Measurements from ENCODE around the gene TBC1D8B.

Gene TBC1D8B

DNA sequence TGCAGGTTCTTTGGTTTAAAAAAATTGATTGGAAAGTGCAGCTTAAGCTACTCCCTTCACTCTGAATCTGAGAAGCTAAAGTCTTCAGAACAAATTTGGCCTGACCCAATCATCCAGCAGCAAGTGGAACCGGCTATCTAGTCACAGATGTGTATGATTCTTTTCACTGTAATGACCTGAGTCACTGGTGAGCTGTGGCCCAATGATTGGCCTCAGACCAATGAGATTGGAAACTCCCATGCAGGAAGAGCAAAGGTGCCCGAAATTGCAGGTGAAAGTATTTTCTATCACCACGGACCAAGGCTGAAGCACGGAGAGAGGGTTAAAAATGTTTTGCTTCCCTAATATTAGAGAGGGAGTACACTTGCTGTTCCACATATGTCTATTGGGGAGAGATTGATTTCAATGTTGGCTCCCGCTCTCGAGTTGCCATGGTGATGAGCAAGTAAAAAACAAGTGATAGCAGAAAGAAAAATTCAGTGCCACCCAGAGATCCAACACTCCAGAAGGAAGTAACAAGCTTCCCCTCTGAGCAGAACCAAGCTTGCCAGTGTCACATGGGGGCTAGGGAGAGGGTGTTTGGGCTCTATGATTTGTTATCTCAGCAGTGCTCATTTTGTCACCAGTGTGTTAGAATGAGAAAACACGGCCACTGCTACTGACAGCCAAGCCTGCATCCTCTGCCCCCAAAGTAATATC, 89.4 kb downstream of the TBC1D8B start:
- Histone ChIP-seq H3K9me3 (ENCODE audit: control insufficient read depth, insufficient read depth, low read depth, low read length) (no peaks in the 10 kb centered on the region), H3K4me1 (ENCODE audit: control insufficient read depth, insufficient read depth, low read length) (no peaks in the 10 kb centered on the region; the same call in 1 of the 2 replicates), H3K4me3 (ENCODE audit: low read depth, low read length) (no peak overlapping the region), H3K27ac (ENCODE audit: extremely low read depth, low read depth, low read length) (no peak overlapping the region), H3K36me3 (ENCODE audit: control insufficient read depth in 2 of 2, insufficient read depth in 1 of 2, low read length in 2 of 2) (no peaks in the 10 kb centered on the region)
- no peak for TF ChIP-seq ZNF843 (tag by site-specific recombination; IDR thresholded peaks at IDR 0.05)
- TF ChIP-seq KLF9 (tag by site-specific recombination; IDR thresholded peaks at IDR 0.05; ENCODE audit: low read depth) = no peak
- TF ChIP-seq SP7 (tag by site-specific recombination; IDR thresholded peaks at IDR 0.05) = no peak
- no peak for TF ChIP-seq ZNF530 (tag by site-specific recombination; IDR thresholded peaks at IDR 0.05; ENCODE audit: low read depth)
- TF ChIP-seq, protein P1, sequence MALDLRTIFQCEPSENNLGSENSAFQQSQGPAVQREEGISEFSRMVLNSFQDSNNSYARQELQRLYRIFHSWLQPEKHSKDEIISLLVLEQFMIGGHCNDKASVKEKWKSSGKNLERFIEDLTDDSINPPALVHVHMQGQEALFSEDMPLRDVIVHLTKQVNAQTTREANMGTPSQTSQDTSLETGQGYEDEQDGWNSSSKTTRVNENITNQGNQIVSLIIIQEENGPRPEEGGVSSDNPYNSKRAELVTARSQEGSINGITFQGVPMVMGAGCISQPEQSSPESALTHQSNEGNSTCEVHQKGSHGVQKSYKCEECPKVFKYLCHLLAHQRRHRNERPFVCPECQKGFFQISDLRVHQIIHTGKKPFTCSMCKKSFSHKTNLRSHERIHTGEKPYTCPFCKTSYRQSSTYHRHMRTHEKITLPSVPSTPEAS (tag by site-specific recombination; IDR thresholded peaks at IDR 0.05) = no peak
- TF ChIP-seq ZNF2 (tag by site-specific recombination; IDR thresholded peaks at IDR 0.05) = no peak
- TF ChIP-seq ZBTB8A (tag by site-specific recombination; IDR thresholded peaks at IDR 0.05) = no peak
- no peak for TF ChIP-seq REPIN1 (tag by site-specific recombination; IDR thresholded peaks at IDR 0.05; ENCODE audit: low read depth)
- TF ChIP-seq ZNF350 (tag by site-specific recombination; IDR thresholded peaks at IDR 0.05) = no peak
- no peak for TF ChIP-seq ZNF311 (tag by site-specific recombination; IDR thresholded peaks at IDR 0.05; ENCODE audit: borderline replicate concordance)
- TF ChIP-seq, protein P2, sequence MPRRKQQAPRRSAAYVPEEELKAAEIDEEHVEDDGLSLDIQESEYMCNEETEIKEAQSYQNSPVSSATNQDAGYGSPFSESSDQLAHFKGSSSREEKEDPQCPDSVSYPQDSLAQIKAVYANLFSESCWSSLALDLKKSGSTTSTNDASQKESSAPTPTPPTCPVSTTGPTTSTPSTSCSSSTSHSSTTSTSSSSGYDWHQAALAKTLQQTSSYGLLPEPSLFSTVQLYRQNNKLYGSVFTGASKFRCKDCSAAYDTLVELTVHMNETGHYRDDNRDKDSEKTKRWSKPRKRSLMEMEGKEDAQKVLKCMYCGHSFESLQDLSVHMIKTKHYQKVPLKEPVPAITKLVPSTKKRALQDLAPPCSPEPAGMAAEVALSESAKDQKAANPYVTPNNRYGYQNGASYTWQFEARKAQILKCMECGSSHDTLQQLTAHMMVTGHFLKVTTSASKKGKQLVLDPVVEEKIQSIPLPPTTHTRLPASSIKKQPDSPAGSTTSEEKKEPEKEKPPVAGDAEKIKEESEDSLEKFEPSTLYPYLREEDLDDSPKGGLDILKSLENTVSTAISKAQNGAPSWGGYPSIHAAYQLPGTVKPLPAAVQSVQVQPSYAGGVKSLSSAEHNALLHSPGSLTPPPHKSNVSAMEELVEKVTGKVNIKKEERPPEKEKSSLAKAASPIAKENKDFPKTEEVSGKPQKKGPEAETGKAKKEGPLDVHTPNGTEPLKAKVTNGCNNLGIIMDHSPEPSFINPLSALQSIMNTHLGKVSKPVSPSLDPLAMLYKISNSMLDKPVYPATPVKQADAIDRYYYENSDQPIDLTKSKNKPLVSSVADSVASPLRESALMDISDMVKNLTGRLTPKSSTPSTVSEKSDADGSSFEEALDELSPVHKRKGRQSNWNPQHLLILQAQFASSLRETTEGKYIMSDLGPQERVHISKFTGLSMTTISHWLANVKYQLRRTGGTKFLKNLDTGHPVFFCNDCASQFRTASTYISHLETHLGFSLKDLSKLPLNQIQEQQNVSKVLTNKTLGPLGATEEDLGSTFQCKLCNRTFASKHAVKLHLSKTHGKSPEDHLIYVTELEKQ (tag by site-specific recombination; IDR thresholded peaks at IDR 0.05; ENCODE audit: borderline replicate concordance) = no peak
- TF ChIP-seq, protein P3, sequence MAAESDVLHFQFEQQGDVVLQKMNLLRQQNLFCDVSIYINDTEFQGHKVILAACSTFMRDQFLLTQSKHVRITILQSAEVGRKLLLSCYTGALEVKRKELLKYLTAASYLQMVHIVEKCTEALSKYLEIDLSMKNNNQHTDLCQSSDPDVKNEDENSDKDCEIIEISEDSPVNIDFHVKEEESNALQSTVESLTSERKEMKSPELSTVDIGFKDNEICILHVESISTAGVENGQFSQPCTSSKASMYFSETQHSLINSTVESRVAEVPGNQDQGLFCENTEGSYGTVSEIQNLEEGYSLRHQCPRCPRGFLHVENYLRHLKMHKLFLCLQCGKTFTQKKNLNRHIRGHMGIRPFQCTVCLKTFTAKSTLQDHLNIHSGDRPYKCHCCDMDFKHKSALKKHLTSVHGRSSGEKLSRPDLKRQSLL (tag by site-specific recombination; IDR thresholded peaks at IDR 0.05) = no peak
- TF ChIP-seq, protein P4, sequence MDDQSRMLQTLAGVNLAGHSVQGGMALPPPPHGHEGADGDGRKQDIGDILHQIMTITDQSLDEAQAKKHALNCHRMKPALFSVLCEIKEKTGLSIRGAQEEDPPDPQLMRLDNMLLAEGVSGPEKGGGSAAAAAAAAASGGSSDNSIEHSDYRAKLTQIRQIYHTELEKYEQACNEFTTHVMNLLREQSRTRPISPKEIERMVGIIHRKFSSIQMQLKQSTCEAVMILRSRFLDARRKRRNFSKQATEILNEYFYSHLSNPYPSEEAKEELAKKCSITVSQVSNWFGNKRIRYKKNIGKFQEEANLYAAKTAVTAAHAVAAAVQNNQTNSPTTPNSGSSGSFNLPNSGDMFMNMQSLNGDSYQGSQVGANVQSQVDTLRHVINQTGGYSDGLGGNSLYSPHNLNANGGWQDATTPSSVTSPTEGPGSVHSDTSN (CRISPR knock-in tag; IDR thresholded peaks at IDR 0.05) = no peak
- TF ChIP-seq PRDM1 (tag by site-specific recombination; IDR thresholded peaks at IDR 0.05) = no peak
- no peak for TF ChIP-seq ZNF324 (tag by site-specific recombination; IDR thresholded peaks at IDR 0.05)
- TF ChIP-seq ZNF561 (tag by site-specific recombination; IDR thresholded peaks at IDR 0.05; ENCODE audit: borderline replicate concordance) = no peak
- TF ChIP-seq, protein P5, sequence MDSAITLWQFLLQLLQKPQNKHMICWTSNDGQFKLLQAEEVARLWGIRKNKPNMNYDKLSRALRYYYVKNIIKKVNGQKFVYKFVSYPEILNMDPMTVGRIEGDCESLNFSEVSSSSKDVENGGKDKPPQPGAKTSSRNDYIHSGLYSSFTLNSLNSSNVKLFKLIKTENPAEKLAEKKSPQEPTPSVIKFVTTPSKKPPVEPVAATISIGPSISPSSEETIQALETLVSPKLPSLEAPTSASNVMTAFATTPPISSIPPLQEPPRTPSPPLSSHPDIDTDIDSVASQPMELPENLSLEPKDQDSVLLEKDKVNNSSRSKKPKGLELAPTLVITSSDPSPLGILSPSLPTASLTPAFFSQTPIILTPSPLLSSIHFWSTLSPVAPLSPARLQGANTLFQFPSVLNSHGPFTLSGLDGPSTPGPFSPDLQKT (IDR thresholded peaks at IDR 0.05; ENCODE audit: borderline replicate concordance, low read depth, low read length) = no peak
- no peak for TF ChIP-seq ZNF221 (tag by site-specific recombination; IDR thresholded peaks at IDR 0.05; ENCODE audit: borderline replicate concordance)
- no peak for TF ChIP-seq ZNF549 (tag by site-specific recombination; IDR thresholded peaks at IDR 0.05)
- POLR2A ChIA-PET = no interaction called here
- CTCF ChIA-PET = interaction anchor here (1.1 to 4.2 kb wide), 4 partner anchors 18 to 886 kb away, joined by 3 to 32 read pairs (median 4); partner anchors contain the start of gene NCBP2L
